GM18909 (cell line): Measurements from ENCODE around the gene SMAD3.

Source experiments
- ATAC-seq: cut with Tn5 transposase; IDR thresholded peaks from one replicate; pipeline ENCODE4 v1.9.1; 2021; ENCODE audit warnings: mild to moderate bottlenecking; ENCODE audit not compliant: unreplicated experiment, poor library complexity

Gene SMAD3

GRCh38 chr15:67175643-67176071 lies 110.3 kb downstream of the SMAD3 start:
- no peak for ATAC-seq

GRCh38 chr15:67176195-67176971 lies 111.0 kb downstream of the SMAD3 start:
- ATAC-seq, result no peak

- ATAC-seq, result no peak
These were observed 112.3 kb downstream of the SMAD3 start for GRCh38 chr15:67177752-67178151.

- no peak for ATAC-seq
These were observed 113.3 kb downstream of the SMAD3 start for GRCh38 chr15:67178569-67179210.

GRCh38 chr15:67179411-67179995 lies 114.1 kb downstream of the SMAD3 start:
- ATAC-seq, result no peak

- ATAC-seq, result no peak
These were observed 114.6 kb downstream of the SMAD3 start for GRCh38 chr15:67180035-67180434.

- ATAC-seq, result no peak
These were observed 115.3 kb downstream of the SMAD3 start for GRCh38 chr15:67180514-67181191.

GRCh38 chr15:67181221-67181639 lies 115.8 kb downstream of the SMAD3 start:
- ATAC-seq, result no peak

GRCh38 chr15:67183443-67184169 lies 118.2 kb downstream of the SMAD3 start:
- ATAC-seq, result no peak

GRCh38 chr15:67184208-67184925 lies 119.0 kb downstream of the SMAD3 start:
- no peak for ATAC-seq

GRCh38 chr15:67185051-67185450 lies 119.6 kb downstream of the SMAD3 start:
- no peak for ATAC-seq

- no peak for ATAC-seq
These were observed 120.3 kb downstream of the SMAD3 start for GRCh38 chr15:67185621-67186225.

GRCh38 chr15:67186226-67186649 lies 120.8 kb downstream of the SMAD3 start:
- ATAC-seq, result no peak

GRCh38 chr15:67186688-67187087 lies 121.3 kb downstream of the SMAD3 start:
- ATAC-seq, result no peak

GRCh38 chr15:67187351-67187854 lies 122.0 kb downstream of the SMAD3 start:
- no peak for ATAC-seq

- ATAC-seq, result no peak
These were observed 123.3 kb downstream of the SMAD3 start for GRCh38 chr15:67188551-67189218.

GRCh38 chr15:67189326-67190051 lies 124.1 kb downstream of the SMAD3 start:
- no peak for ATAC-seq

- ATAC-seq, result no peak
These were observed 124.9 kb downstream of the SMAD3 start for GRCh38 chr15:67190326-67190725.
